HG03442 (cell line): ENCODE measurements around the gene KCNK7.

ENCODE experiments used
- ATAC-seq: cut with Tn5 transposase; IDR thresholded peaks from one replicate; pipeline ENCODE4 v1.9.1; 2021; ENCODE audit warnings: mild to moderate bottlenecking, moderate library complexity; ENCODE audit not compliant: unreplicated experiment

The KCNK7 gene

GRCh38 chr11:65611758-65612603, 16.4 kb upstream of the KCNK7 start:
- ATAC-seq, result no peak

- no peak for ATAC-seq
These were observed 15.6 kb upstream of the KCNK7 start for GRCh38 chr11:65611028-65611757.

- ATAC-seq, result no peak
These were observed 14.8 kb upstream of the KCNK7 start for GRCh38 chr11:65610404-65610803.

- no peak for ATAC-seq
These were observed 14.1 kb upstream of the KCNK7 start for GRCh38 chr11:65609665-65610064.

GRCh38 chr11:65609229-65609628, 13.6 kb upstream of the KCNK7 start:
- ATAC-seq, result no peak

- no peak for ATAC-seq
These were observed 12.2 kb upstream of the KCNK7 start for GRCh38 chr11:65607614-65608426.

- no peak for ATAC-seq
These were observed 11.4 kb upstream of the KCNK7 start for GRCh38 chr11:65606876-65607613.

GRCh38 chr11:65604258-65604657, 8.7 kb upstream of the KCNK7 start:
- no peak for ATAC-seq

GRCh38 chr11:65599955-65600246, 4.3 kb upstream of the KCNK7 start:
- ATAC-seq, result no peak

- ATAC-seq, result no peak
These were observed 3.8 kb upstream of the KCNK7 start for GRCh38 chr11:65599216-65599954.

GRCh38 chr11:65598258-65598699, 2.7 kb upstream of the KCNK7 start:
- no peak for ATAC-seq

GRCh38 chr11:65596520-65596919, 920 bp upstream of the KCNK7 start:
- ATAC-seq, result no peak

GRCh38 chr11:65595131-65595530, 469 bp downstream of the KCNK7 start:
- no peak for ATAC-seq

- ATAC-seq, result no peak
These were observed 1.8 kb downstream of the KCNK7 start for GRCh38 chr11:65593518-65594414.

- ATAC-seq, result no peak
These were observed 2.6 kb downstream of the KCNK7 start for GRCh38 chr11:65592858-65593517.

- ATAC-seq, result no peak
These were observed 3.4 kb downstream of the KCNK7 start for GRCh38 chr11:65591939-65592857.

- no peak for ATAC-seq
These were observed 5.3 kb downstream of the KCNK7 start for GRCh38 chr11:65590240-65590738.
